ENCODE data around the gene CACNG1.

Gene CACNG1

DNA sequence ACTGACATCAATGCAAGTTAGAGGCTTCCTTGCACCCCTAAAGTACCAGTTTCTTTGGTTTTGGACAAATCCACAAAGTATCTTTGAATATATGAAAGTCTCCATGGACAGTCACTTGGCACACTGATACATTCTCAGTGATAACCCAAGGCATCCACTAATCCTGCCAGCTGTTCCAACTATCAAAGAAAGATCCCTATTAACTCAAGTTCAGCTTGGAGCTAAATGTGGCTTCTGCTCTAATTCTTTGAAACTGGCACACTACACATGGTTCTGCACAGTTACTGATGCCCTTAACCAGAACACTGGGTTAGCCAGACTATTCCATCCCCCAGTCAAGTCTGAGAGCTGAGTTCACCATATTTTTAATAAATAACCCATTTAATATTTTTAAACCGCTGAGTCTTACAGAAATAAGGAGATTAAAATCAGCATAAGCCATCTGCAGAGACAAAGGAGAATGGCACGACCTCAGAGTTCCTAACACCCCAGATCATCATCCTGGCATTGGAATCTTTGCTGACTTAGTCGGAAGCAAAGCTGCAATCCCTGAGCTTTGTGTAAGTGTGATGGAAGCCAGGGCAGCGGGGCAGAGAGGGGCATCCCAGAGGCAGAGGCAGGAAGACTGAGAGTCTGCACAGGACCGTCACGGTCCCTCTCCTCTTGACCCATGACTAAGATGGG, 6.3 kb downstream of the CACNG1 start:
- Mint-ChIP-seq H3K9me3 (peaks cover 28% of the 10 kb centered on the region), H3K4me1 (peaks cover 6% of the 10 kb centered on the region), H3K36me3 (ENCODE audit: low read depth) (peaks cover 6% of the 10 kb centered on the region), H3K27ac (no peak overlapping the region), H3K27me3 (ENCODE audit: low read depth, poor library complexity) (peaks cover 10% of the 10 kb centered on the region), H3K4me3 (no peak overlapping the region)
- TF ChIP-seq, protein P1, sequence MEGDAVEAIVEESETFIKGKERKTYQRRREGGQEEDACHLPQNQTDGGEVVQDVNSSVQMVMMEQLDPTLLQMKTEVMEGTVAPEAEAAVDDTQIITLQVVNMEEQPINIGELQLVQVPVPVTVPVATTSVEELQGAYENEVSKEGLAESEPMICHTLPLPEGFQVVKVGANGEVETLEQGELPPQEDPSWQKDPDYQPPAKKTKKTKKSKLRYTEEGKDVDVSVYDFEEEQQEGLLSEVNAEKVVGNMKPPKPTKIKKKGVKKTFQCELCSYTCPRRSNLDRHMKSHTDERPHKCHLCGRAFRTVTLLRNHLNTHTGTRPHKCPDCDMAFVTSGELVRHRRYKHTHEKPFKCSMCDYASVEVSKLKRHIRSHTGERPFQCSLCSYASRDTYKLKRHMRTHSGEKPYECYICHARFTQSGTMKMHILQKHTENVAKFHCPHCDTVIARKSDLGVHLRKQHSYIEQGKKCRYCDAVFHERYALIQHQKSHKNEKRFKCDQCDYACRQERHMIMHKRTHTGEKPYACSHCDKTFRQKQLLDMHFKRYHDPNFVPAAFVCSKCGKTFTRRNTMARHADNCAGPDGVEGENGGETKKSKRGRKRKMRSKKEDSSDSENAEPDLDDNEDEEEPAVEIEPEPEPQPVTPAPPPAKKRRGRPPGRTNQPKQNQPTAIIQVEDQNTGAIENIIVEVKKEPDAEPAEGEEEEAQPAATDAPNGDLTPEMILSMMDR (IDR thresholded peaks at IDR 0.05): no peak
- no peak for DNase-seq

DNA sequence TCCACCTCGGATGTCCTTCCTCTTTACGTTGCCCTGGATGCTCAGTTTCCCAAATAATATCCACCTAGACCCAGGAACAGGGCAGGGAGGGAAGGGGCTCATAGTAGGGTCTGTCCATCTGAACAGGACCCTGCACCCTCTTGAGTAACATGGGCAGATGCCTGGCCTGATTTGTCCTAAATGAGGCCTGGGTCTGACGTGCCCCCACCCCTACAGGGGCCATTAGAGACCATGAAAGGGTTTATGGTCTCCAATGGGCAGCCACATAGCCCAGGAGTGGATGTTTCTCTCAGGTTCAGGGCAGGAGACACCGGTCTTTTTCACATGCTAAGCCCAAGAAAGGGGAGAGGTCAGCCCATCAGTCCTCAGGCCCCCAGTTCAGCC, 6.8 kb downstream of the CACNG1 start:
- TF ChIP-seq, protein P1 (IDR thresholded peaks at IDR 0.05): no peak
- H3K4me3 Mint-ChIP-seq: no peak overlapping the region
- H3K4me1 Mint-ChIP-seq: peaks cover 6% of the 10 kb centered on the region
- peaks cover 7% of the 10 kb centered on the region for H3K27me3 Mint-ChIP-seq (ENCODE audit: low read depth, poor library complexity)
- DNase-seq: no peak
- H3K27ac Mint-ChIP-seq: no peak overlapping the region
- peaks cover 6% of the 10 kb centered on the region for H3K36me3 Mint-ChIP-seq (ENCODE audit: low read depth)
- H3K9me3 Mint-ChIP-seq: peaks cover 28% of the 10 kb centered on the region

DNA sequence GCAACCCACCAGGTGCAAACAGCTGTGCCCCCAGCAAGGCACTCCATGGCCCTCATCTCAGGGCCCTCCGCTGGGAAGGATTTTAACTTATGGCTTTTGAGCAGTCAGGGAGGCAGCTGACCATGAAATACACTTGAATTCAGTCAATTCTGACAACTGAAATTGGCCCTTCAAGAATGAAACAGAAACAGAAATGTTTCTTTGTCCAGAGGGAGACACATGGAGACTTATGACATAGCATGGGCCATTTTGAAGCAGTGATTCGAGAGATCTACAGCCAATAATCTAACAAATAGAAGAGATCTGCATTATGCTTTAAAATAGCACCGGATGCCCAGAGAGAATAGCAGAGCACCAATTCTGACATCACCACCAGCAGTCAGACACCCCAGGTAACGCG, 7.5 kb downstream of the CACNG1 start:
- Mint-ChIP-seq H3K4me3 (no peak overlapping the region), H3K4me1 (peaks cover 6% of the 10 kb centered on the region), H3K27ac (no peak overlapping the region), H3K27me3 (ENCODE audit: low read depth, poor library complexity) (peaks cover 2% of the 10 kb centered on the region), H3K36me3 (ENCODE audit: low read depth) (peaks cover 6% of the 10 kb centered on the region), H3K9me3 (peaks cover 28% of the 10 kb centered on the region)
- no peak for DNase-seq
- TF ChIP-seq, protein P1 (IDR thresholded peaks at IDR 0.05): no peak

DNA sequence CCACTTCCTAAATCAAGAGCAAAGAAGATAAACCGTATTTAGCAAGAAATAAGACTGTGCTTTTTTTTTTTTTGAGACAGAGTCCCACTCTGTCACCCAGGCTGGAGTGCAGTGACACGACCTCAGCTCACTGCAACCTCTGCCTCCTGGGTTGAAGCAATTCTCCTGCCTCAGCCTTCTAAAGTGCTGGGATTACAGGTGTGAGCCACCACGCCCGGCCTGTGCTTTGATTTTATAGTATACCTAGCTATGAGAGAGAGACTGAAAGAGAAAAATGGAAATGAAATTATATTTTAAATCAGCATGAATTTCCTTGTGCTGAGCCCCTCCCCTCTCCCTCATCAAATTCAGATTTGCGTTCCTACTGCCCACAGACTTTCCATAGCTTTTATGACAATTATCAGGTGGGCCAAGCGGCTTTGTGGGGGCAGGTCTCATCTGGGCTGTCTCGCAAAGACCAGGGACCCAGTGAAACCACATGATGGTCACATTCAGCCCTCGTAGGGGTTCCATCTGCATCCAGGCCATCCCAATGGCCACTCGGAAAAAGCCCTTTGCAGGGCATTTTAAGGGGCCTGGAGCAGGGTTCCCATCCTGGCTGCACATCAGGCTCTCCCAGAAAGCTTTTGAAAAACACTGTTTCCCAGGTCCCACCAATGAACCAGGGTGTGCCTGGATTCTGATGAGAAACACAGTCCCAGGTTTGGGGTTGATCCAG, 8.5 kb downstream of the CACNG1 start:
- H3K9me3 Mint-ChIP-seq: peaks cover 19% of the 10 kb centered on the region
- no peak for DNase-seq
- no peak overlapping the region for H3K27ac Mint-ChIP-seq
- H3K4me3 Mint-ChIP-seq: no peak overlapping the region
- peaks cover 6% of the 10 kb centered on the region for H3K36me3 Mint-ChIP-seq (ENCODE audit: low read depth)
- TF ChIP-seq, protein P1 (IDR thresholded peaks at IDR 0.05): no peak
- H3K4me1 Mint-ChIP-seq: peaks cover 6% of the 10 kb centered on the region
- H3K27me3 Mint-ChIP-seq (ENCODE audit: low read depth, poor library complexity): no peaks in the 10 kb centered on the region

DNA sequence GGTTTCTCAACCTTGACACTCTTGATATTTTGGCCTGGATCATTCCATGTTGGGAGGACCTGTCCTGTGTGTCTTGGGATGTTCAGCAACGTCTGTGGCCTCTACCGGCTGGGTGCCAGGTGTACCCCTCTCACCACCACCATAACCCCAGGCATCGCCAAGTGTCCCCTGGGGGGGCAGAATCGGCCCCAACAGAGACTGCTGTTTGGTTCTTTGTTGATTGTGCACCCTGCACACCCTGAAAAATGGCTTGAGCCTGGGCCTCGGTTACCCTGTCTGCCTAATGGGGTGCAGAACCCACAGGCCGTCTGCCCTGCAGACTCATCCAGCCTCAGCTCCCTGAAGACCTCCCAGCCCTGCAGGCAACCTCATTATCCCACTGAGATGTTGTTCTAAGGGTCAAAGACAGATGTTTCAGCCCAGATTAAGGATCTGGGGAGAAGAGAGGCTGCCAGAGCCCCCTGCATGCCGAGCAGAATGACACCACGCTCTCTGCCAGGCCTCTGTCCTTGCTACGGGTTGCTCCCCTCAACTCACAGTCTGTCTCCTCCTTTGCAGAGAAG, 9.2 kb downstream of the CACNG1 start:
- Mint-ChIP-seq H3K9me3 (peaks cover 12% of the 10 kb centered on the region), H3K4me3 (no peak overlapping the region), H3K27me3 (ENCODE audit: low read depth, poor library complexity) (no peaks in the 10 kb centered on the region), H3K4me1 (peaks cover 6% of the 10 kb centered on the region), H3K36me3 (ENCODE audit: low read depth) (peaks cover 5% of the 10 kb centered on the region), H3K27ac (no peak overlapping the region)
- TF ChIP-seq, protein P1 (IDR thresholded peaks at IDR 0.05): no peak
- no peak for DNase-seq
